Measurements from ENCODE around the gene ANKS6. TPM values are rescaled to one million over a fixed set of nuclear protein-coding genes. Genes with fewer than 3 reads are reported as not detected.

ANKS6 gene
- total RNA-seq, 2 experiments from 2014 or later = 15.8 to 17.4 TPM

GRCh38 chr9:98790134-98790841 lies 6.1 kb downstream of the ANKS6 start:
- CTCF ChIA-PET = interaction anchor here (4.9 to 8.9 kb wide), 2 partner anchors 15 to 17 kb away, joined by 34 to 57 read pairs; partner anchors contain the start of gene GALNT12
- Mint-ChIP-seq H3K9me3 (ENCODE audit: low read depth) (no peaks in the 10 kb centered on the region), H3K36me3 (ENCODE audit: low read depth) (peaks cover 7% of the 10 kb centered on the region), H3K4me1 (peaks cover 22% of the 10 kb centered on the region), H3K27me3 (no peaks in the 10 kb centered on the region), H3K4me3 (no peak overlapping the region), H3K27ac (no peak overlapping the region)
- DNase-seq = no peak
- no peak for ATAC-seq
- intact Hi-C loops (cut with DNase I, micrococcal nuclease) = loop anchor here (2.0 to 10.0 kb wide), 4 partner anchors 253 to 865 kb away; partner anchors contain the start of genes CORO2A (in 1 of the 2) and TRMO (in 1 of the 2)
- POLR2A ChIA-PET = no interaction called here

GRCh38 chr9:98789483-98790133 lies 6.7 kb downstream of the ANKS6 start:
- Mint-ChIP-seq H3K4me1 (peaks cover 15% of the 10 kb centered on the region), H3K36me3 (ENCODE audit: low read depth) (peaks cover 7% of the 10 kb centered on the region), H3K9me3 (ENCODE audit: low read depth) (no peaks in the 10 kb centered on the region), H3K27ac (no peak overlapping the region), H3K27me3 (no peaks in the 10 kb centered on the region), H3K4me3 (no peak overlapping the region)
- POLR2A ChIA-PET = interaction anchor here (0.6 kb wide), 1 partner anchor 214 kb away, joined by 3 read pairs; no protein-coding TSS in a partner anchor
- intact Hi-C loops (cut with DNase I, micrococcal nuclease) = loop anchor here (2.0 to 10.0 kb wide), 4 partner anchors 253 to 865 kb away; partner anchors contain the start of genes CORO2A (in 1 of the 2) and TRMO (in 1 of the 2)
- DNase-seq = no peak
- CTCF ChIA-PET = interaction anchor here (4.9 kb wide), 1 partner anchor 14 kb away, joined by 34 read pairs; no protein-coding TSS in a partner anchor
- ATAC-seq = no peak

- no peak overlapping the region for H3K27ac Mint-ChIP-seq
- POLR2A ChIA-PET = no interaction called here
- no peaks in the 10 kb centered on the region for H3K9me3 Mint-ChIP-seq (ENCODE audit: low read depth)
- no peak for DNase-seq
- ATAC-seq = no peak
- no peaks in the 10 kb centered on the region for H3K27me3 Mint-ChIP-seq
- CTCF ChIA-PET = interaction anchor here (0.6 kb wide), 1 partner anchor 563 kb away, joined by 3 read pairs; no protein-coding TSS in a partner anchor
- H3K4me1 Mint-ChIP-seq = peaks cover 13% of the 10 kb centered on the region
- H3K36me3 Mint-ChIP-seq (ENCODE audit: low read depth) = peaks cover 7% of the 10 kb centered on the region
- H3K4me3 Mint-ChIP-seq = no peak overlapping the region
- intact Hi-C loops (cut with DNase I, micrococcal nuclease) = no loop called here
These were observed 8.5 kb downstream of the ANKS6 start for GRCh38 chr9:98787766-98788335.

GRCh38 chr9:98786750-98787510 lies 9.4 kb downstream of the ANKS6 start:
- Mint-ChIP-seq H3K27me3 (no peaks in the 10 kb centered on the region), H3K27ac (no peak overlapping the region), H3K36me3 (ENCODE audit: low read depth) (peaks cover 15% of the 10 kb centered on the region), H3K4me1 (peaks cover 9% of the 10 kb centered on the region), H3K4me3 (no peak overlapping the region), H3K9me3 (ENCODE audit: low read depth) (no peaks in the 10 kb centered on the region)
- intact Hi-C loops (cut with DNase I, micrococcal nuclease) = no loop called here
- POLR2A ChIA-PET = no interaction called here
- CTCF ChIA-PET = interaction anchor here (0.7 kb wide), 2 partner anchors 9 to 74 kb away, joined by 3 read pairs; no protein-coding TSS in a partner anchor
- ATAC-seq (no peak), DNase-seq (no peak)

GRCh38 chr9:98784831-98785806 lies 11.2 kb downstream of the ANKS6 start:
- H3K4me3 Mint-ChIP-seq = no peak overlapping the region
- no peak overlapping the region for H3K27ac Mint-ChIP-seq
- intact Hi-C loops (cut with DNase I, micrococcal nuclease) = no loop called here
- peaks cover 15% of the 10 kb centered on the region for H3K36me3 Mint-ChIP-seq (ENCODE audit: low read depth)
- DNase-seq (no peak), ATAC-seq (no peak)
- no peaks in the 10 kb centered on the region for H3K4me1 Mint-ChIP-seq
- ChIA-PET POLR2A (no interaction called here), CTCF (interaction anchor here (1.6 to 3.2 kb wide), 2 partner anchors 9 to 12 kb away, joined by 3 to 9 read pairs; no protein-coding TSS in a partner anchor)
- H3K27me3 Mint-ChIP-seq = no peaks in the 10 kb centered on the region
- H3K9me3 Mint-ChIP-seq (ENCODE audit: low read depth) = no peaks in the 10 kb centered on the region

- intact Hi-C loops (cut with DNase I, micrococcal nuclease) = no loop called here
- ChIA-PET CTCF (interaction anchor here (3.2 kb wide), 1 partner anchor 8 kb away, joined by 9 read pairs; no protein-coding TSS in a partner anchor), POLR2A (no interaction called here)
- no peak overlapping the region for H3K27ac Mint-ChIP-seq
- peaks cover 15% of the 10 kb centered on the region for H3K36me3 Mint-ChIP-seq (ENCODE audit: low read depth)
- DNase-seq (no peak), ATAC-seq (no peak)
- no peak overlapping the region for H3K4me3 Mint-ChIP-seq
- no peaks in the 10 kb centered on the region for H3K27me3 Mint-ChIP-seq
- no peaks in the 10 kb centered on the region for H3K4me1 Mint-ChIP-seq
- no peaks in the 10 kb centered on the region for H3K9me3 Mint-ChIP-seq (ENCODE audit: low read depth)
These were observed 12.7 kb downstream of the ANKS6 start for GRCh38 chr9:98783518-98784226.

- ATAC-seq (no peak), DNase-seq (no peak)
- peaks cover 16% of the 10 kb centered on the region for H3K36me3 Mint-ChIP-seq (ENCODE audit: low read depth)
- ChIA-PET POLR2A (no interaction called here), CTCF (interaction anchor here (0.6 kb wide), 1 partner anchor 751 kb away, joined by 3 read pairs; no protein-coding TSS in a partner anchor)
- H3K9me3 Mint-ChIP-seq (ENCODE audit: low read depth) = no peaks in the 10 kb centered on the region
- H3K4me3 Mint-ChIP-seq = no peak overlapping the region
- no peaks in the 10 kb centered on the region for H3K4me1 Mint-ChIP-seq
- H3K27me3 Mint-ChIP-seq = no peaks in the 10 kb centered on the region
- intact Hi-C loops (cut with DNase I, micrococcal nuclease) = no loop called here
- H3K27ac Mint-ChIP-seq = no peak overlapping the region
These were observed 14.6 kb downstream of the ANKS6 start for GRCh38 chr9:98781588-98782383.

- intact Hi-C loops (cut with DNase I, micrococcal nuclease) = no loop called here
- ChIA-PET POLR2A (no interaction called here), CTCF (interaction anchor here (0.7 kb wide), 1 partner anchor 168 kb away, joined by 3 read pairs; no protein-coding TSS in a partner anchor)
- H3K4me3 Mint-ChIP-seq = no peak overlapping the region
- no peak for DNase-seq
- no peaks in the 10 kb centered on the region for H3K4me1 Mint-ChIP-seq
- no peaks in the 10 kb centered on the region for H3K27me3 Mint-ChIP-seq
- H3K36me3 Mint-ChIP-seq (ENCODE audit: low read depth) = peaks cover 16% of the 10 kb centered on the region
- no peak overlapping the region for H3K27ac Mint-ChIP-seq
- no peak for ATAC-seq
- H3K9me3 Mint-ChIP-seq (ENCODE audit: low read depth) = no peaks in the 10 kb centered on the region
These were observed 16.2 kb downstream of the ANKS6 start for GRCh38 chr9:98780059-98780749.

Data from activated CD4-positive, alpha-beta T cell treated with anti-CD3 and anti-CD28 coated beads for 36 hours (primary cell).